ENCODE results near the gene PROM1.

PROM1 gene

DNA sequence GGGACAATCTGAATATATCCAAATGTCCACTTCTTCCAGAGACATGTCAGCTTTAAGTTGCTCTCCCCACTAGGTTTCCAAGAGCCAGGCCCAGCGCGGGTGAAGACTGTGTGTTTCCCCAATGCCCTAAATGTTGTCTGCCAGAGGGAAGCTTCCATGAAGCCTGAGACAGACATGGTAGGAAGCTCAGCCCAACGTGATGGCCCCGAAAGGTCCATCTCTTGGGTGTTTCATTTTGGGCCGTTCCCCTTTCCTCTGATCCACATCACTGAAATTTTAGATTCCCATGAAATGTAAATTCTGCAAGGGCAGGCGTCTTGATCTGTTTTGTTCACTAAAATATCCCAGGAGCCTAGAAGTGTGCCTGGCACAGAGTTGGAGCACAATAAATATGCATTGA is 25.4 kb upstream of the PROM1 start:
- DNase-seq (ENCODE audit: low spot score), result no peak

- DNase-seq (ENCODE audit: low spot score), result no peak
These were observed 23.1 kb upstream of the PROM1 start for GRCh38 chr4:16106956-16107355.

DNA sequence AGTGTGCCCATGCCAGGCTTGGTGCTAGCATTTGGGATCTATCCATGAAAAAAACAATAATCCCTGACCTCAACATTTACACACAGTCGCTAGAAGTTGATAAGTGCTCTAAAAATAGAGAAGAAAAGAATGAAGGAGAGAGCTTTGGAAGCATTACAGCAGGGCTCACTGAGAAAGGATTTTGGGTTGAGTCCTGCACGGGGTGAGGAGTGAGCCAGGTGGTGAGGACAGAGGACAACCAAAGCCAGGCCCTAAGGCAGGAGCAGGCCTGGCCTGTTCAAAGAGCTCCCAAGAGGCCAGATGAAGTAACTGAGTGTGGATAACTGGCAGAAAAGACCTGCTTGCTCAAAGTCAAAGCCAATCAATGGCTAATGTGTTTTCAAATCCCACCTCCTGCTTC is 20.7 kb upstream of the PROM1 start:
- DNase-seq (ENCODE audit: low spot score), result no peak

GRCh38 chr4:16102356-16102755 is 18.5 kb upstream of the PROM1 start:
- DNase-seq (ENCODE audit: low spot score), result no peak

DNA sequence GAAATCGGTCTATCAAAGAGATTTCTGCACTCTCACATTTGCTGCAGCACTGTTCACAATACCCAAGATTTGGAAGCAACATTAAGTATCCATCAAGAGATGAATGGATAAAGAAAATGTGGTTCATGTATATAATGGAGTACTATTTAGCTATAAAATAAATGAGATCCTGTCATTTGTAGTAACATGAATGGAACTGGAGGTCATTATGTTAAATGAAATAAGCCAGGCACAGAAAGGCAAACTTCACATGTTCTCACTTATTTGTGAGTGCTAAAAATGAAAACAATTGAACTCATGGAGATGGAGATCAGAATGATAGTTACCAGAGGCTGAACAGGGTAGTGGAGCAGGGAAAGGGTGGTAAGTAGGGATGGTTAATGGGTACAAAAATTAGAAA is 17.0 kb upstream of the PROM1 start:
- DNase-seq (ENCODE audit: low spot score), result no peak

DNA sequence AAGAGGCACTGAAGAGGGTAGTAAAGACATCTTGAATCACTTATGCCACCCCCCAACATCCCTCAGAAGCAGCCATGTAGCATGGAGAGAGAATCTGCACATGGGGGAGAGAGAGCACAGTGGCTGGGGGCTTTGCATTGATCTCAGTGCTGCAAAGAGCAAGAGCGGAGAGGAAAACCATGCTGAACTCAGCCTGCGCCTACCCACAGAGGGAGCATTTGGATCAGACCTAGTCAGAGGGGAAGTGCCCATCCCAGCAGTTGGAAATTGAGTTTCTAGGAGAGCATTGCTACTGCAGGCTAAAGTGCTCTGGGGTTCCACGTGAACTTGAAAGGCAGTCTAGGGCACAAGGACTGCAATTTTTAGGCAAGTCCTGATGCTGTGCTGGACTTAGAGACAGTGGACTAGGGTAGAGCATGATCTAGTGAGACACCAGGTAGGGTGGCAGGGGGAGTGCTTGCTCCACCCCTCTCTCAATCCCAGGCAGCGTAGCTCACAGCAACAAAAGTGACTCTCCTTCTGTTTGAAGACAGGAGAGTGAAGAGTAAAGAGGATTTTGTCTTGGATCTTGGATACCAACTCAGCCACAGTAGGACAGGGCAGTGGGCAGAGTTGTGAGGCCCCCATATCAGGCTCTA is 9.0 kb upstream of the PROM1 start:
- DNase-seq (ENCODE audit: low spot score), result no peak

DNA sequence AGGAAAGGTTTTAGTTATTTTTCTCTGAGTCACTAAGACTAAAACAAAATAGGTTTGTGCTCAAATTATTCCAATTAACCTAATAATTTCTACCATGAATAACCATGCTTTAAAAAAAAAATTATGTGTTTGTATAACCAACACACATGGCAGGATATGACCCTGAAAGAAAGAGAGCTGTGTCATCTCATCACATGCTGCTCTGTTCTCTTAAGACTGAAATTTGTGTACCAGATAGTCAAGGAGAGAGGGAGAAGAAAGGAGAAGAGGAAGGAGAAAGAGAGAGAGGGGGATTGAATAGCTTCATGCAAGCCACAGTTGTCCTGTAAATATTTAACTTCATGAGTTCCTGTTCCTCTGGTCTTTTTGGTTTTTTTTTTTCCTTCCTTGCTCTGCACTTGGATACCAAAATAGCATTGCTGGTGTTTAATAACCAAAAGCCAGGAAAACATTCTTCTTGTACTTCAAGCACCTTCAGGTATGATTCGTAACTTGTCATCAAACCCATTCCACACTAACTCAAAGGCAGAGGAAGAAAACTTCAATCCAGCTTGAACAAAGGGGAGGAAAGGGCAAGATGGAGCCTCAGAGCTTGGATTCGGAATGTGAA is 6.4 kb upstream of the PROM1 start:
- no peak for DNase-seq (ENCODE audit: low spot score)

DNA sequence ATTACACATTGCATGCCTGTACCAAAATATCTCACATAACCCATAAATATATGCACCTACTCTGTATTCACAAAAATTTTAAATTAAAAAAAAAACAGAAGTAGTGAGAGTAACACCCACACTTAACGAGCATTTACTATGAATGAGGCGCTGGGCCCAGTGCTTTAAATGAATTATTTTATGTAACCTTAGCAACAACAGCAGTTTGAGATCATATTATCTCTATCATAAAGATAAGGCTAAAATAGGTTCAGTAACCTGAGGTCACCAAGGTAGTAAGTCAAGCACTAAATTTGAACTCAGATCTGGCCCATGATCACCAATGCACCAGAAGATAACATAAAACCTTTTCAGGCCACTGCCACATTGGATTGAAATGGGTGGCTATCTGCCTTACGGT is 5.3 kb upstream of the PROM1 start:
- no peak for DNase-seq (ENCODE audit: low spot score)

DNA sequence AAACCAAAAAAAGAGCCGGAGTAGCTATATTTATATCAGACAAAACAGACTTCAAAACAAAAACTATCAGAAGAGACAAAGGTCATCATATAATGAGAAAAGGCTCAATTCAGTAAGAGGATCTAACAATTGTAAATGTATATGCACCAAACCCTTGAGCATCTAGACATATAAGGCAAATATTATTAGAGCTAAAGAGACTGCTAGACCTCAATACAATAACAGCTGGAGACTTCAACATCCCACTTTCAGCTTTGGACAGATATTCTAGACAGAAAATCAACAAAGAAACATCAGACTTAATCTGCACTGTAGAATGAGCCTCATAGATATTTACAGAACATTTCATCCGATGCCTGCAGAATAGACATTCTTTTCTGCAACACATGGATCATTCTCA is 4.8 kb upstream of the PROM1 start:
- DNase-seq (ENCODE audit: low spot score), result no peak

DNA sequence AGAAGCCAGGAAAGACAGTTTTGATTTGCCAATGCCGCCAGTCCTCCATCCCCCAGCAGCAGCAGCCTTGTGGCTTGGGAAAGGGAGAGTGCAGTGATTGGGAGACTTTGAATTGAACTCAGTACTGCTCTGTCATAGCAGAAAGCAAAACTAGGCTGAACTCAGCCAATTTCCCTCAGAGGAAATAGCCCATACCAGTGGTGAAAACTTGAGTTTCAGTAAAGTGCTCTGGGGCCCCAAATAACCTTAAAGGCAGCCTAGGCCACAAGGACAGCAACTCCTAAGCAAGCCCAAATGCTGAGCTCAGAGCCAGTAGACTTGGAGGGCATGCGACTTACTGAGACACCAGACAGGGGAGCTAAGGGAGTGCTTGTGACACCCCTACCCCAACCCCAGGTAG is 2.0 kb upstream of the PROM1 start:
- no peak for DNase-seq (ENCODE audit: low spot score)

DNA sequence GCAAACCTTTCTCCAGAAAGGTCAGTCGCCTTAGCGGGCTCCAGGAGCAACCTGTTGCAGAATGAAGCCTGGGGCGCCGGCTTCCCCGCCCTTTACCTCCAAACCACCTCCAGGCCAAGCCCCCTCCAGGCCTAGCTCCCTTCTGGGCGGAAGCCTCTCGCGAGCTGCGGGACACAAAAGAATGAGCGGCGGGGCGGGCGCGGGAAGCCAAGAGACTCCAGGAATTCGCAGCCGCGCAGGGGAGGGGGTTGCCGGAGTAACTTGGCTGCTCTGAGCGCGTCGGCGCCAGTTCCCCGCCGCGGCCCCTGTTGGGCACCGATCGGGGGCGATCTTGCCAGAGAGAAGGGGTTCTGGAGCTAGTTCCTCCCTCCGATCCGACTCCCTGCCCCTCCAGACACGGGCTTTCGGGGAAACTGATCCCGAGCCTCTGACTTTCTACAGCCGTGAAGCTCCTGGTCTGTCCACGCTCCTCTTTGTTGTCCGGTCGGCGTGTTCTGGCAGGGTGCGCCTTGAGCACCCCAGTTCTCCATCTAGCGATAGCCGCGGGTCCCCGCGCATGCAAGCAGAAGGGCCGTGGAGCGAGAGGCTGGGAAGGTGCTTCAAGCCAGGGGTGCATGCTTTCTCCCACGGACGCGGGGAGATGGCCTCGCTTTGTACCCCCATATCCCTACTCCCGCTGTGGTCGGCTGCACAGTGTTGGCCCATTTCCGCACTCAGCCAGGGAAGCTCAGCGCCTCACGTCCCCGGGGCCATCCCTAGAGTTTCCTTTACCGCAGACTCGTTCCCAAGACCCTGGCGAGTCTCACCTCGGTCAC is 1.2 kb downstream of the PROM1 start:
- DNase-seq (ENCODE audit: low spot score), result peak; percentile 69

- DNase-seq (ENCODE audit: low spot score), result no peak
These were observed 1.8 kb downstream of the PROM1 start for GRCh38 chr4:16082041-16082425.

DNA sequence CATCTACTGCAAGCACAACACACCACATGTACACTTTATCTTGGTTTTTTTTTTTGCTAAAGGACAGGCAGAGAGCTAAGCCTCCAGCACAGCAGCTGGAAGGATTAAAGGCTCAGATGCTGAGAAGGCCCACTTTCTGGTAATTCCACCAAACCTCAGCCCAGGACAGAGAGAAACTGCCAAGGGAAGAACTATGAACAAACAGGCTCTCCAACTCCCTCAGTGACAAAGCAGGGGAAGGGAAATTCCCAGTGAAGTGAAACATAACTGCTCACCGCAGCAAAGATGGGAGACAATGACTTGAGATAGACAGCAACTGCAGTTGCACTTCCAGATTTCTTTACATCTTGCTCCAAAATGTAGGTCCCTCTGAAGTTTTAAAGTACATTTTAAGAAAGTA is 4.8 kb downstream of the PROM1 start:
- DNase-seq (ENCODE audit: low spot score), result peak; percentile 64

DNA sequence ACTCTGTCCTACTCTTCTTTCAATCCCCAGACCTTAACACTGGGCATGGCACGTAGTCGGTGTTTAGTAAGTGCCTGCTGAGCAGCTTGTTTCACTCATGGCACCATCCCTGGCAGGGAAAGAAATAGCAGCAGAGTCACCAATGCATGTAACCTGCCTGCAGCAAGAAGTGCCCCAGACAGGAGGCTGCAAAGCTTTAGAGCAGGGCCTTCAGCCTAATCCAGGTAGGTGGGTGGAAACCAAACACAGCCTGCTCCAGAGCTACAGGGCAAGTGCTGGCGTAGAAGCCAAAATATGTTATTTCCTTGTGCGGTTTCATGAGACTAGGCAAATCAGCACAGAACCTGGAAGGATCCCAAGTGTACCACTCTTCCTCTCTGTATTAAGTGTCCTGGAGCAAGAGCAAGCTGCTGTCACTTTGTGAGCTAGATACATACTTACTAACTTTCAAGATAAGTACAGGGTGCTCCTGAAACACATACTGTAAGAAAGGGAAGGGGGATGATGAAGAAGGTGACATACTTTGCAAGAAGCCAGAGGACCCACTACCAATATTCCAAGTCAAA is 5.5 kb downstream of the PROM1 start:
- DNase-seq (ENCODE audit: low spot score), result peak; percentile 43

GRCh38 chr4:16077786-16078185 is 6.0 kb downstream of the PROM1 start:
- no peak for DNase-seq (ENCODE audit: low spot score)

GRCh38 chr4:16075975-16076757 is 7.7 kb downstream of the PROM1 start:
- no peak for DNase-seq (ENCODE audit: low spot score)

DNA sequence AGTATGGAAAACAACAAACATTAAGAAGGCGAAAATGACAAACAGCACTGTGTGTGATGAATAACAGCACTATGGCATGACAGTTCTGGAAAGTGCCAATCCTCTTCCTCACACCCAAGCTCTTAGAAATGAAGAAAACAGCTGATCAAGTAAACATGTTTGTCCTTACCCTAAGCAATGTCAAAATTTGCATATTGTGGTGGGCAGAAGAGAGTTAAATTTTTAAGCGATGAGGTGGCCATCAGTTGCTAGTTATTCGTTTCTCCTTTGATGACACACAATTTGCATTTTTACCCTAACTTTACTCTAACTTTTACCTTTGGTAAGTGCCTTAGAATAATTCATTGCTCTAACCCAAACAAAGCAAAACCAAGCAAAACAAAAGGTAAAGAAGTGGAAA is 8.8 kb downstream of the PROM1 start:
- DNase-seq (ENCODE audit: low spot score), result no peak

GRCh38 chr4:16072168-16072567 is 11.7 kb downstream of the PROM1 start:
- no peak for DNase-seq (ENCODE audit: low spot score)

DNA sequence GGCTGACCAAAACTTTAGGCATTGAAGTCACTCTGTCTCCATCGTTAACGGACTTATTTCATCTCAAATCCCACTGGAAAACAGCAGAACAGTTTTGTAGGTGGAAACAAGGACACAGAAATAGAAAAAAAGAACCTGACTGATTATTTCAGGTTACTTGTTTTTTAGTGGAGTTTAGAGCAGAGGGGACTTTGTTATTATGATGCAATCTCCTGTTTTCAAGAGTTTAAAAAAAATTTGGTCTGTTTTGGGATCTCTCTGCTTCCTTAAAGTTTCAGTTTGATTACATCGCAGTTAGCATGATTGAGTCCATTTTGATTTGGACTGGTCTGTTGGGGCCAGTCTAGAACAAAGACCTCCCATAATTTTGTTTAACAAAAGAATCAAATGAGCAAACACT is 13.6 kb downstream of the PROM1 start:
- no peak for DNase-seq (ENCODE audit: low spot score)

DNA sequence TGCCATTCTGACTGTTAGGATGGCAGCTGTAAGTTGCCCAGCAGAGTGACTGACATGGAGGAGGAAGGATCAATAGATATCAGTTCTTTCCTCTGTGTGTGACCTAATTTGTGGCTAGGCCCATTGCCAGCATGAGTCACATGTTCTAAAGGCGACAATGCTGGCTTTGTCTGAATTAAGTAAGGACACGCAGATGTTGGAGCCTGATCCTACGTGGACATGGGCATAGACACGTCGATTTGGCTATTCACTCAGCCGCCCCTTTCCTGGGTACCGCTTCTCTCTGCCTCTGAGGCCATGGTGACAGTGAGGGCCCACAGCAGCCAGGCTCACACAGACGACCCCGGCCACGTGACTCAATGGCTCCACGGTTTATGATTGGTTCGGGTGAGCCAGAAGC is 16.3 kb downstream of the PROM1 start:
- DNase-seq (ENCODE audit: low spot score), result no peak

- no peak for DNase-seq (ENCODE audit: low spot score)
These were observed 17.2 kb downstream of the PROM1 start for GRCh38 chr4:16066586-16067128.

GRCh38 chr4:16065066-16065465 is 18.8 kb downstream of the PROM1 start:
- DNase-seq (ENCODE audit: low spot score), result no peak
